ENCODE results near the gene L3MBTL1. TPM values are rescaled to one million over a fixed set of nuclear protein-coding genes. Genes with fewer than 3 reads are reported as not detected.

Gene L3MBTL1
- total RNA-seq, 3 donors from 2014 or later = 6.4 to 13.1 (median 10.7) TPM

DNA sequence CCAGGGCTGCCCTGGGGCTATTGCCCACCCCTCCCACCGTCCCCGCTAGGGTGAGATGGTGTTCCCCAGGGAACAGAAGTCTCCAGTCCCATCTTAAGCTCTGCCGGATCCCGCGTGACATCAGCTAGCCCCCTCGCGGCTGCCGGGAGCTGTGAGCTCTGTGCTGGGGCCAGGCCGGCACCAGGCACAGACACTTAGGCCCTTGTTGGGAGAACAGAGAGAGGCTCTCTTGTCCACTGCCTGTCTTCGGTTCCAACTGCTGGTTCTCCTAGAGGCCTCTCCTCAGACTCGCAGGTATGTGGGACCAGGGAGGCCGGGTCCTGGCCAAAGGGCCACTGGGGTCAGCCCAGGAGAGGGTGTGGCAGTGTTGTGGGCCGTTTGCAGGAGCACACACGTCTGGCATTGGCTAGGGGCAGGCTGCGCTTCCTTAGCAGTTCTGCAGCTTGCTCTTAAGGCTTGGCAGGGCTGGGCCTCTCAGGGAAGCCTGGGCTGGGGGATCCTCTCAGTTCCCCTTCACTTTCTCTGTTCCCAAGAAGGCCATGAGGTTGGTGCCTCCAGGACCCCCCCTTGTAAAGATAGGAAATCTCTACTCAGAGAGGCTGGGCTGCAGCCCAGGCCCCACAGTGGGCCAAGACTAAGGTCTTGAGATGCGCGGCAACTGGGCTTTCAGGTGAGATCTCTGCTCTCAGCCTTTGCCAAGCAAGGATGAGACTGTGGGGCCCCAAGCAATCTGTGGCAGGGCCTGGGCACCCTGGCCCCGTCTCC, 57.7 kb downstream of the L3MBTL1 start:
- intact Hi-C loops (cut with DNase I, micrococcal nuclease) = no loop called here
- no peak for ATAC-seq
- no peak for DNase-seq
- peaks cover 10% of the 10 kb centered on the region for H3K4me1 ChIP-seq (ENCODE audit: low read depth)
- H3K36me3 ChIP-seq (ENCODE audit: low read depth) = no peaks in the 10 kb centered on the region
- TF ChIP-seq, protein P1, sequence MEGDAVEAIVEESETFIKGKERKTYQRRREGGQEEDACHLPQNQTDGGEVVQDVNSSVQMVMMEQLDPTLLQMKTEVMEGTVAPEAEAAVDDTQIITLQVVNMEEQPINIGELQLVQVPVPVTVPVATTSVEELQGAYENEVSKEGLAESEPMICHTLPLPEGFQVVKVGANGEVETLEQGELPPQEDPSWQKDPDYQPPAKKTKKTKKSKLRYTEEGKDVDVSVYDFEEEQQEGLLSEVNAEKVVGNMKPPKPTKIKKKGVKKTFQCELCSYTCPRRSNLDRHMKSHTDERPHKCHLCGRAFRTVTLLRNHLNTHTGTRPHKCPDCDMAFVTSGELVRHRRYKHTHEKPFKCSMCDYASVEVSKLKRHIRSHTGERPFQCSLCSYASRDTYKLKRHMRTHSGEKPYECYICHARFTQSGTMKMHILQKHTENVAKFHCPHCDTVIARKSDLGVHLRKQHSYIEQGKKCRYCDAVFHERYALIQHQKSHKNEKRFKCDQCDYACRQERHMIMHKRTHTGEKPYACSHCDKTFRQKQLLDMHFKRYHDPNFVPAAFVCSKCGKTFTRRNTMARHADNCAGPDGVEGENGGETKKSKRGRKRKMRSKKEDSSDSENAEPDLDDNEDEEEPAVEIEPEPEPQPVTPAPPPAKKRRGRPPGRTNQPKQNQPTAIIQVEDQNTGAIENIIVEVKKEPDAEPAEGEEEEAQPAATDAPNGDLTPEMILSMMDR (IDR thresholded peaks at IDR 0.05) = no peak
- no peak overlapping the region for H3K4me3 ChIP-seq
- no peaks in the 10 kb centered on the region for H3K9me3 ChIP-seq

DNA sequence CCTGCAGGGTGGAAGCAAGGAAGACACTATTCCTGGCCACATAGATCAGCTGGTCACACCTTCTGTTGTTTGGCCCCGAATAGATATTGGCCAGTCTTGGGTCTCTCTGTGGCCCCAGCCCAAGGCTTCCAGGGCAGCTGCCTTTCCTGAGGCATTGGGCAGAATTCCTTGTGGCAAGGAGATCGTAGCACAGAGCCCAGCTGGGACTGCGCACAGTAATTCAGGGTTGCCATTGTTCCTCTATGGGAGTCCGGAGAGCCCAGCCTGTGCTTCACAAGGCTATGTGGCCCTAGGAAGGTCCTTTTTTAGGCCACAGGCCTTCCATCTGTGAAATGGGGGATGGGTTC, 58.2 kb downstream of the L3MBTL1 start:
- Histone ChIP-seq H3K4me3 (no peak overlapping the region), H3K9me3 (no peaks in the 10 kb centered on the region), H3K4me1 (ENCODE audit: low read depth) (peaks cover 13% of the 10 kb centered on the region), H3K36me3 (ENCODE audit: low read depth) (no peaks in the 10 kb centered on the region)
- DNase-seq (no peak), ATAC-seq (no peak)
- intact Hi-C loops (cut with DNase I, micrococcal nuclease) = no loop called here
- TF ChIP-seq, protein P1 (IDR thresholded peaks at IDR 0.05) = no peak

DNA sequence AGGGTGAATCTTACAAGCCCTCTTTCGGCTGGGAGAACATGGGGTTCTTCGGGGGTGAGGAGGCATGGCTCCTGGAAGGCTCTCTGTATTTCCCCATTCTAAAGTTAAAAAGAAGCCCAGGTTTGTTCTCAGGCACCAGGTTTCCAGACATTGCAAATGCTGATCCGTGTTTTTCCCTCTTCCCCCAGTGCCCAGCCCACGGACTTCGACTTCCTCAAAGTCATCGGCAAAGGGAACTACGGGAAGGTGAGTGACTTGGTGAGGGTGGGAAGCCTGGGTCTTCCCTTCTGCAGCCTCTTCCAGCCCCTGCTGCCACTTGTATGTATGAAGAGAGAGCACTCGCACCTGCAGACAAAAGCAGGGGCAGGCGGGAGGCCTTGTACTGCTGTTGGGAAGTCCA, 60.0 kb downstream of the L3MBTL1 start:
- DNase-seq = no peak
- TF ChIP-seq, protein P1 (IDR thresholded peaks at IDR 0.05) = no peak
- no peak for ATAC-seq
- no peaks in the 10 kb centered on the region for H3K9me3 ChIP-seq
- peaks cover 13% of the 10 kb centered on the region for H3K4me1 ChIP-seq (ENCODE audit: low read depth)
- H3K4me3 ChIP-seq = no peak overlapping the region
- intact Hi-C loops (cut with DNase I, micrococcal nuclease) = no loop called here
- no peaks in the 10 kb centered on the region for H3K36me3 ChIP-seq (ENCODE audit: low read depth)

DNA sequence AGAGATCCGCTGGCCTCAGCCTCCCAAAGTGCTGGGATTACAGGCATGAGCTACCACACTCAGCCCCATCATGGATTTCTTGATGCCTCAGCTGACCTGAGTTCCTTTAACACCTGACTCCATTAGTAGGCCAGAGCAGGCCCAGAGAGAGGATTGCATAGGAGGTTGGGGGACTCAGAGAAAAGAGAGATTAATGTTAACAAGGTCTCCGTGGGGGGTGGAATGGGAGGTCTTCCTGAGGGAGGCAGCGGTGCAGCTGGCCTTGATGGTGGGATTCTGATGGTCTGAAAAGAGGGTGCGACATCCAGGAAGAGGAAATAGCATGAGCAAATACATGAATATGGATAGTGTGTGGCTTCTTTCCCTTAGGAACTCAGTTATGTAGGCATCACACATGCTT, 61.2 kb downstream of the L3MBTL1 start:
- ATAC-seq (no peak), DNase-seq (no peak)
- no peaks in the 10 kb centered on the region for H3K36me3 ChIP-seq (ENCODE audit: low read depth)
- no peaks in the 10 kb centered on the region for H3K9me3 ChIP-seq
- no peak overlapping the region for H3K4me3 ChIP-seq
- peaks cover 13% of the 10 kb centered on the region for H3K4me1 ChIP-seq (ENCODE audit: low read depth)
- TF ChIP-seq, protein P1 (IDR thresholded peaks at IDR 0.05) = no peak
- intact Hi-C loops (cut with DNase I, micrococcal nuclease) = no loop called here

DNA sequence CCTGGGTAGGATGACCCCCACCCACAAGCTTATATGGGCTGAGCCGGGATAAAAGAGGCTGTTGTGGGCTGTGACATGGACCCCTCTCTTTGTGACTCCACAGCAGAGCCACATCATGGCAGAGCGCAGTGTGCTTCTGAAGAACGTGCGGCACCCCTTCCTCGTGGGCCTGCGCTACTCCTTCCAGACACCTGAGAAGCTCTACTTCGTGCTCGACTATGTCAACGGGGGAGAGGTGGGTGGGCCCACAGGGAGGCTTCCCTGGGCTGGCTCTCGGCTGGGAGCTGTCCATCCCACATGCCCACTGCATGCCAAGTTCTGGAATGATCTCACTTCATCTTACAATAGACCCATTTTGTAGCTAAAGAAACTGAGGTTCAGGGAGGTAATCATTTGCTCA, 61.8 kb downstream of the L3MBTL1 start:
- H3K36me3 ChIP-seq (ENCODE audit: low read depth) = no peaks in the 10 kb centered on the region
- TF ChIP-seq, protein P1 (IDR thresholded peaks at IDR 0.05) = no peak
- no peak for DNase-seq
- H3K9me3 ChIP-seq = no peaks in the 10 kb centered on the region
- H3K4me1 ChIP-seq (ENCODE audit: low read depth) = peaks cover 13% of the 10 kb centered on the region
- intact Hi-C loops (cut with DNase I, micrococcal nuclease) = no loop called here
- ATAC-seq = no peak
- no peak overlapping the region for H3K4me3 ChIP-seq
